ENCODE measurements around the gene EAF1. TPM values are rescaled to one million over a fixed set of nuclear protein-coding genes. Genes with fewer than 3 reads are reported as not detected.
"Not testable (repeated sequence)": the region's sequence is repeated elsewhere in the genome, so short reads cannot be mapped to it uniquely, and the experiment has no call there.

Gene EAF1
- total RNA-seq, 1 experiment from 2014 or later = 32.1 TPM

GRCh38 chr3:15386654-15386955 is 40.8 kb upstream of the EAF1 start:
- H3K9me2 ChIP-seq (ENCODE audit: insufficient read depth); BruUV-seq (replicated peaks); H3K9ac ChIP-seq (ENCODE audit: low read length); H3K79me2 ChIP-seq (ENCODE audit: insufficient read depth, low read length); H3K36me3 ChIP-seq (ENCODE audit: control insufficient read depth in 1 of 2, insufficient read depth in 2 of 2, low read length in 2 of 2); POLR2A ChIA-PET; intact Hi-C loops (cut with micrococcal nuclease); H3K4me3 ChIP-seq (replicated peaks in 1 of 2; ENCODE audit: low read depth in 1 of 2, low read length in 2 of 2); ATAC-seq; H3K27me3 ChIP-seq (ENCODE audit: insufficient read depth, low read length); H4K20me1 ChIP-seq (ENCODE audit: insufficient read depth); RAD21 ChIA-PET (ENCODE audit: low non-redundant PET in 1 of 2, low total read pairs in 2 of 2, uncharacterized antibody in 2 of 2, unreplicated experiment in 2 of 2); H3K9me3 ChIP-seq (ENCODE audit: control insufficient read depth in 1 of 2, insufficient read depth in 1 of 2, low read depth in 1 of 2, low read length in 2 of 2); DNase-seq (ENCODE audit: low read depth, low spot score); CTCF ChIA-PET; H3K27ac ChIP-seq (ENCODE audit: low read depth, low read length); H2AFZ ChIP-seq (ENCODE audit: low read depth, low read length, poor library complexity, severe bottlenecking): not testable (repeated sequence)
- Histone ChIP-seq H3K4me1 (ENCODE audit: control insufficient read depth in 1 of 2, insufficient read depth in 2 of 2, low read length in 2 of 2) (peaks cover 3 to 29% of the 10 kb centered on the region in 2 experiments; a peak in 2 of 4 replicates), H3K4me2 (ENCODE audit: low read length) (0 out of 2 replicates have a peak overlapping the region, but pooled peaks have one; percentile 21)

DNA sequence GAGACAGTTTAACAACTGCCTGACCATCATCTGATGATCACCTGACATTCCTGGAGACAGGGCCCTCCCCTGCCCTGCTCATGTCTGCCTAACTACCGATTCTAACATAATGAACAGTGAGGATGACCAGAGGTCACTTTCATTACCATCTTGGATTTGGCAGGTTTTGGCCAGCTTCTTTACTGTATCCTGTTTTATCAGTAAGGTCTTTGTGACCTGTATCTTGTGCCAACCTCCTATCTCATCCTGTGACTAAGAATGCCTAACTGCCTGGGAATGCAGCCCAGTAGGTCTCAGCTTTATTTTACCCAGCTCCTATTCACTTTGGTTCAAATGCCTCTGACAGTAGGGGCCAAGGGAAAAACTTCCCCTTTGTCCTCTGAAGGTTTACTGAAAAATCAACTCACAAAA is 40.2 kb upstream of the EAF1 start:
- H3K4me2 ChIP-seq (ENCODE audit: low read length) = peak overlapping the region; percentile 21
- H3K27ac ChIP-seq (ENCODE audit: low read depth, low read length) = no peak overlapping the region
- H3K36me3 ChIP-seq (ENCODE audit: control insufficient read depth in 1 of 2, insufficient read depth in 2 of 2, low read length in 2 of 2) = no peaks in the 10 kb centered on the region
- no TSS peak for BruUV-seq (replicated peaks)
- no peaks in the 10 kb centered on the region for H4K20me1 ChIP-seq (ENCODE audit: insufficient read depth)
- peak; percentile 38 for ATAC-seq
- H3K79me2 ChIP-seq (ENCODE audit: insufficient read depth, low read length) = no peaks in the 10 kb centered on the region
- POLR2A ChIA-PET = no interaction called here
- H3K4me1 ChIP-seq (ENCODE audit: control insufficient read depth in 1 of 2, insufficient read depth in 2 of 2, low read length in 2 of 2) = peaks cover 3 to 29% of the 10 kb centered on the region in 2 experiments; a peak in 2 of 4 replicates
- no peak for DNase-seq (ENCODE audit: low read depth, low spot score)
- no peaks in the 10 kb centered on the region for H3K9me2 ChIP-seq (ENCODE audit: insufficient read depth)
- RAD21 ChIA-PET (ENCODE audit: low non-redundant PET in 1 of 2, low total read pairs in 2 of 2, uncharacterized antibody in 2 of 2, unreplicated experiment in 2 of 2) = no interaction called here
- no peak overlapping the region for H3K9ac ChIP-seq (ENCODE audit: low read length)
- CTCF ChIA-PET = no interaction called here
- TF ChIP-seq, protein P1, sequence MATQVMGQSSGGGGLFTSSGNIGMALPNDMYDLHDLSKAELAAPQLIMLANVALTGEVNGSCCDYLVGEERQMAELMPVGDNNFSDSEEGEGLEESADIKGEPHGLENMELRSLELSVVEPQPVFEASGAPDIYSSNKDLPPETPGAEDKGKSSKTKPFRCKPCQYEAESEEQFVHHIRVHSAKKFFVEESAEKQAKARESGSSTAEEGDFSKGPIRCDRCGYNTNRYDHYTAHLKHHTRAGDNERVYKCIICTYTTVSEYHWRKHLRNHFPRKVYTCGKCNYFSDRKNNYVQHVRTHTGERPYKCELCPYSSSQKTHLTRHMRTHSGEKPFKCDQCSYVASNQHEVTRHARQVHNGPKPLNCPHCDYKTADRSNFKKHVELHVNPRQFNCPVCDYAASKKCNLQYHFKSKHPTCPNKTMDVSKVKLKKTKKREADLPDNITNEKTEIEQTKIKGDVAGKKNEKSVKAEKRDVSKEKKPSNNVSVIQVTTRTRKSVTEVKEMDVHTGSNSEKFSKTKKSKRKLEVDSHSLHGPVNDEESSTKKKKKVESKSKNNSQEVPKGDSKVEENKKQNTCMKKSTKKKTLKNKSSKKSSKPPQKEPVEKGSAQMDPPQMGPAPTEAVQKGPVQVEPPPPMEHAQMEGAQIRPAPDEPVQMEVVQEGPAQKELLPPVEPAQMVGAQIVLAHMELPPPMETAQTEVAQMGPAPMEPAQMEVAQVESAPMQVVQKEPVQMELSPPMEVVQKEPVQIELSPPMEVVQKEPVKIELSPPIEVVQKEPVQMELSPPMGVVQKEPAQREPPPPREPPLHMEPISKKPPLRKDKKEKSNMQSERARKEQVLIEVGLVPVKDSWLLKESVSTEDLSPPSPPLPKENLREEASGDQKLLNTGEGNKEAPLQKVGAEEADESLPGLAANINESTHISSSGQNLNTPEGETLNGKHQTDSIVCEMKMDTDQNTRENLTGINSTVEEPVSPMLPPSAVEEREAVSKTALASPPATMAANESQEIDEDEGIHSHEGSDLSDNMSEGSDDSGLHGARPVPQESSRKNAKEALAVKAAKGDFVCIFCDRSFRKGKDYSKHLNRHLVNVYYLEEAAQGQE (IDR thresholded peaks at IDR 0.05; ENCODE audit: low read depth) = no peak
- TF ChIP-seq FOSL1 (IDR thresholded peaks at IDR 0.05; ENCODE audit: low read depth) (peak; percentile 34; the same call in 1 of the 2 replicates), CBX3 (IDR thresholded peaks at IDR 0.05; ENCODE audit: low read depth) (0 out of 2 replicates have a peak, but pooled peaks have one; percentile 15), SP1 (IDR thresholded peaks at IDR 0.05; ENCODE audit: low read depth) (peak; percentile 22; the same call in 1 of the 2 replicates), ZNF274 (IDR thresholded peaks at IDR 0.05; ENCODE audit: low read depth, low read length) (no peak), EGR1 (IDR thresholded peaks at IDR 0.05; ENCODE audit: low read depth) (no peak), JUND (IDR thresholded peaks at IDR 0.05) (peak; percentile 41; the same call in 1 of the 2 replicates)
- intact Hi-C loops (cut with micrococcal nuclease) = no loop called here
- H3K27me3 ChIP-seq (ENCODE audit: insufficient read depth, low read length) = no peaks in the 10 kb centered on the region
- no peak overlapping the region for H2AFZ ChIP-seq (ENCODE audit: low read depth, low read length, poor library complexity, severe bottlenecking)
- no peaks in the 10 kb centered on the region for H3K9me3 ChIP-seq (ENCODE audit: control insufficient read depth in 1 of 2, insufficient read depth in 1 of 2, low read depth in 1 of 2, low read length in 2 of 2)
- no peak overlapping the region for H3K4me3 ChIP-seq (replicated peaks in 1 of 2; ENCODE audit: low read depth in 1 of 2, low read length in 2 of 2)

Measured in HCT116 (cell line).